HL-60 (cell line): ENCODE data around the gene TNKS1BP1.

Experiments
- POLR2AphosphoS5 ChIP-seq: IDR thresholded peaks from 2 replicates; pipeline ENCODE4 v1.6.1; 2012; ENCODE audit warnings: low read depth
- SPI1 ChIP-seq: IDR thresholded peaks from 2 replicates; pipeline ENCODE4 v1.6.1; 2012; ENCODE audit warnings: low read depth, mild to moderate bottlenecking, borderline replicate concordance
- TF ChIP-seq, protein P1 (sequence below): IDR thresholded peaks from one replicate; pipeline ENCODE4 v1.5.1; 2011; ENCODE audit warnings: low read length, control low read depth, inconsistent platforms; ENCODE audit not compliant: insufficient read depth
- TF ChIP-seq, protein P2 (sequence below): IDR thresholded peaks from 2 replicates; pipeline ENCODE4 v1.6.1; 2012; ENCODE audit warnings: low read depth; ENCODE audit not compliant: insufficient replicate concordance

DNA sequence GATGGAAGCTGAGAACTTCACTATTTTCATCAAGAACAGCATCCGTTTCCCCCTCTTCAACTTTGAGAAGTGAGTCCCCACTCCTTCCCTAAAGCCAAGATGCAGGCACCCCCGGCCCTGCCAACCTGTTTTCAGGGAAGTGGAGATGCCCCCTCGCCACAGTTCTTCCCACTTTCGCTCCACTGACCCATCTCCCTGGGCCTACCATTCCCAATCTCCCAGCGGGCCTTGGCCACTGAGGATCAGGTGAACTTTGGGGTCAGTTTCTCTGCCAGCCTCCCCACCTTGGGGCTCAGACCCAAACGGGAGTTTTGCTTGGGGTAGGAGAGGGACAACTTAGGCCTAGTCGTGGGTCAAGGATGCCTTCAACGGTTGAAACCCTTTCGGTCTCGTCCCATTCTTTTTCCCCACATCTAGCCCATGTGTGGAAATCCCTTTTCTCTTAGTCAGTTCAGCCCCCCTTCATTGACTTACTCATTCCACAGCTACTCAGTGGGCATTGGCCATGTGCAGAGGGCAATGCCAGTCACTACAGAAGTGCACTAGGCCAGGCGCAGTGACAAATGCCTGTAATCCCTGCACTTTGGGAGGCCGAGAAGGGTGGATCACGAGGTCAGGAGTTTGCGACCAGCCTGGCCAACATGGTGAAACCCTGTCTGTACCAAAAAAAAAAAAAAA lies 24.0 kb upstream of the TNKS1BP1 start:
- TF ChIP-seq, protein P1, sequence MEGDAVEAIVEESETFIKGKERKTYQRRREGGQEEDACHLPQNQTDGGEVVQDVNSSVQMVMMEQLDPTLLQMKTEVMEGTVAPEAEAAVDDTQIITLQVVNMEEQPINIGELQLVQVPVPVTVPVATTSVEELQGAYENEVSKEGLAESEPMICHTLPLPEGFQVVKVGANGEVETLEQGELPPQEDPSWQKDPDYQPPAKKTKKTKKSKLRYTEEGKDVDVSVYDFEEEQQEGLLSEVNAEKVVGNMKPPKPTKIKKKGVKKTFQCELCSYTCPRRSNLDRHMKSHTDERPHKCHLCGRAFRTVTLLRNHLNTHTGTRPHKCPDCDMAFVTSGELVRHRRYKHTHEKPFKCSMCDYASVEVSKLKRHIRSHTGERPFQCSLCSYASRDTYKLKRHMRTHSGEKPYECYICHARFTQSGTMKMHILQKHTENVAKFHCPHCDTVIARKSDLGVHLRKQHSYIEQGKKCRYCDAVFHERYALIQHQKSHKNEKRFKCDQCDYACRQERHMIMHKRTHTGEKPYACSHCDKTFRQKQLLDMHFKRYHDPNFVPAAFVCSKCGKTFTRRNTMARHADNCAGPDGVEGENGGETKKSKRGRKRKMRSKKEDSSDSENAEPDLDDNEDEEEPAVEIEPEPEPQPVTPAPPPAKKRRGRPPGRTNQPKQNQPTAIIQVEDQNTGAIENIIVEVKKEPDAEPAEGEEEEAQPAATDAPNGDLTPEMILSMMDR, result no peak
- TF ChIP-seq POLR2AphosphoS5 (no peak), SPI1 (no peak)
- TF ChIP-seq, protein P2, sequence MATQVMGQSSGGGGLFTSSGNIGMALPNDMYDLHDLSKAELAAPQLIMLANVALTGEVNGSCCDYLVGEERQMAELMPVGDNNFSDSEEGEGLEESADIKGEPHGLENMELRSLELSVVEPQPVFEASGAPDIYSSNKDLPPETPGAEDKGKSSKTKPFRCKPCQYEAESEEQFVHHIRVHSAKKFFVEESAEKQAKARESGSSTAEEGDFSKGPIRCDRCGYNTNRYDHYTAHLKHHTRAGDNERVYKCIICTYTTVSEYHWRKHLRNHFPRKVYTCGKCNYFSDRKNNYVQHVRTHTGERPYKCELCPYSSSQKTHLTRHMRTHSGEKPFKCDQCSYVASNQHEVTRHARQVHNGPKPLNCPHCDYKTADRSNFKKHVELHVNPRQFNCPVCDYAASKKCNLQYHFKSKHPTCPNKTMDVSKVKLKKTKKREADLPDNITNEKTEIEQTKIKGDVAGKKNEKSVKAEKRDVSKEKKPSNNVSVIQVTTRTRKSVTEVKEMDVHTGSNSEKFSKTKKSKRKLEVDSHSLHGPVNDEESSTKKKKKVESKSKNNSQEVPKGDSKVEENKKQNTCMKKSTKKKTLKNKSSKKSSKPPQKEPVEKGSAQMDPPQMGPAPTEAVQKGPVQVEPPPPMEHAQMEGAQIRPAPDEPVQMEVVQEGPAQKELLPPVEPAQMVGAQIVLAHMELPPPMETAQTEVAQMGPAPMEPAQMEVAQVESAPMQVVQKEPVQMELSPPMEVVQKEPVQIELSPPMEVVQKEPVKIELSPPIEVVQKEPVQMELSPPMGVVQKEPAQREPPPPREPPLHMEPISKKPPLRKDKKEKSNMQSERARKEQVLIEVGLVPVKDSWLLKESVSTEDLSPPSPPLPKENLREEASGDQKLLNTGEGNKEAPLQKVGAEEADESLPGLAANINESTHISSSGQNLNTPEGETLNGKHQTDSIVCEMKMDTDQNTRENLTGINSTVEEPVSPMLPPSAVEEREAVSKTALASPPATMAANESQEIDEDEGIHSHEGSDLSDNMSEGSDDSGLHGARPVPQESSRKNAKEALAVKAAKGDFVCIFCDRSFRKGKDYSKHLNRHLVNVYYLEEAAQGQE, result no peak
